SK-N-SH treated with all-trans-retinoic acid at 6 μM for 48 hours (cell line): ENCODE measurements around the gene PADI2.

Experiments used
- ISL1 ChIP-seq: fragments of 250-450 bp; sonication (Bioruptor Pico); IDR thresholded peaks from 2 replicates; pipeline ENCODE4 v2.1.2; 2022; ENCODE audit warnings: mild to moderate bottlenecking, moderate library complexity
- OSR1 ChIP-seq: fragments of 250-450 bp; sonication (Bioruptor Pico); IDR thresholded peaks from 2 replicates; pipeline ENCODE4 v1.8.0; 2022; ENCODE audit warnings: moderate library complexity, mild to moderate bottlenecking, inconsistent platforms
- PPARA ChIP-seq: fragments of 250-450 bp; sonication (Bioruptor Pico); IDR thresholded peaks from 2 replicates; pipeline ENCODE4 v1.5.0; 2020; ENCODE audit warnings: mild to moderate bottlenecking, borderline replicate concordance
- RARB ChIP-seq: fragments of 250-450 bp; sonication (Bioruptor Pico); IDR thresholded peaks from 2 replicates; pipeline ENCODE4 v1.8.0; 2021; ENCODE audit warnings: mild to moderate bottlenecking, moderate library complexity
- SNAI2 ChIP-seq: fragments of 250-450 bp; sonication (Bioruptor Pico); IDR thresholded peaks from 2 replicates; pipeline ENCODE4 v1.5.0; 2020; ENCODE audit warnings: mild to moderate bottlenecking, moderate library complexity
- TOX ChIP-seq: fragments of 250-450 bp; sonication (Bioruptor Pico); IDR thresholded peaks from 2 replicates; pipeline ENCODE4 v1.8.0; 2021; ENCODE audit warnings: mild to moderate bottlenecking, moderate library complexity, borderline replicate concordance
- ZFP3 ChIP-seq: fragments of 250-450 bp; sonication (Bioruptor Pico); IDR thresholded peaks from 2 replicates; pipeline ENCODE4 v1.5.0; 2020; ENCODE audit warnings: mild to moderate bottlenecking, moderate library complexity
- ZFP30 ChIP-seq: fragments of 450-650 bp; formaldehyde crosslinking; IDR thresholded peaks from 2 replicates; pipeline ENCODE4 v1.5.0; 2022; ENCODE audit warnings: mild to moderate bottlenecking, moderate library complexity
- ZNF565 ChIP-seq: fragments of 450-650 bp; formaldehyde crosslinking; conservative IDR thresholded peaks from 2 replicates; pipeline ENCODE4 v1.5.0; 2020; ENCODE audit warnings: low read depth, mild to moderate bottlenecking, moderate library complexity
- TF ChIP-seq, protein P1 (sequence below): fragments of 250-450 bp; sonication (Bioruptor Pico); IDR thresholded peaks from 2 replicates; pipeline ENCODE4 v1.5.1; 2020; ENCODE audit warnings: low read depth, mild to moderate bottlenecking, moderate library complexity
- TF ChIP-seq, protein P2 (sequence below): fragments of 250-450 bp; sonication (Bioruptor Pico); IDR thresholded peaks from 2 replicates; pipeline ENCODE4 v1.8.0; 2020; ENCODE audit warnings: mild to moderate bottlenecking, moderate library complexity, borderline replicate concordance
- TF ChIP-seq, protein P3 (sequence below): fragments of 250-450 bp; sonication (Bioruptor Pico); IDR thresholded peaks from 2 replicates; pipeline ENCODE4 v1.5.1; 2021; ENCODE audit warnings: mild to moderate bottlenecking, moderate library complexity
- TF ChIP-seq, protein P4 (sequence below): fragments of 250-450 bp; sonication (Bioruptor Pico); IDR thresholded peaks from 2 replicates; pipeline ENCODE4 v1.5.0; 2020; ENCODE audit warnings: mild to moderate bottlenecking, moderate library complexity
- TF ChIP-seq, protein P5 (sequence below): fragments of 250-450 bp; sonication (Bioruptor Pico); IDR thresholded peaks from 2 replicates; pipeline ENCODE4 v1.8.0; 2021; ENCODE audit warnings: low read depth, mild to moderate bottlenecking, moderate library complexity, borderline replicate concordance

DNA sequence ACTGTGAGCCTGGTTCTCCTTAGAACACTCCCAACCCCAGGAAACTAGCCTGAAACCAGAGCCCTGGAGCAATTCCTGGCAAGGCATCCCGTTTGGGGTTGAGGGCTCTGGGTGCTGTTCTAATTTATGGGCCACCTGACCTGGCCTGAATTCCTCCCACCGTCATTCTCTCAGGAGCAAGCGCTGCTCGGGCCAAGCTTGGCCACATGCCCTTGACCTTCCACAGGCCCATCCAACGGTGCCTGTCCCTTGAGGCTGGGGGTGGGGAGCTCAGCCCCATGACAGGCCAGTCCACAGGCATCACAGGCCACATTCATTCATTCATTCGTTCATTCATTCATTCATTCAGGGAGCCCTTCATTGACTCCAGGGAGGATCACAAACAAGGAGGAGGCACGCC, 5.3 kb downstream of the PADI2 start:
- TF ChIP-seq OSR1 (CRISPR knock-in tag), result no peak
- no peak for TF ChIP-seq ZFP3
- TF ChIP-seq, protein P1, sequence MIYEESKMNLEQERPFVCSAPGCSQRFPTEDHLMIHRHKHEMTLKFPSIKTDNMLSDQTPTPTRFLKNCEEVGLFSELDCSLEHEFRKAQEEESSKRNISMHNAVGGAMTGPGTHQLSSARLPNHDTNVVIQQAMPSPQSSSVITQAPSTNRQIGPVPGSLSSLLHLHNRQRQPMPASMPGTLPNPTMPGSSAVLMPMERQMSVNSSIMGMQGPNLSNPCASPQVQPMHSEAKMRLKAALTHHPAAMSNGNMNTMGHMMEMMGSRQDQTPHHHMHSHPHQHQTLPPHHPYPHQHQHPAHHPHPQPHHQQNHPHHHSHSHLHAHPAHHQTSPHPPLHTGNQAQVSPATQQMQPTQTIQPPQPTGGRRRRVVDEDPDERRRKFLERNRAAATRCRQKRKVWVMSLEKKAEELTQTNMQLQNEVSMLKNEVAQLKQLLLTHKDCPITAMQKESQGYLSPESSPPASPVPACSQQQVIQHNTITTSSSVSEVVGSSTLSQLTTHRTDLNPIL (CRISPR knock-in tag), result no peak
- TF ChIP-seq, protein P2, sequence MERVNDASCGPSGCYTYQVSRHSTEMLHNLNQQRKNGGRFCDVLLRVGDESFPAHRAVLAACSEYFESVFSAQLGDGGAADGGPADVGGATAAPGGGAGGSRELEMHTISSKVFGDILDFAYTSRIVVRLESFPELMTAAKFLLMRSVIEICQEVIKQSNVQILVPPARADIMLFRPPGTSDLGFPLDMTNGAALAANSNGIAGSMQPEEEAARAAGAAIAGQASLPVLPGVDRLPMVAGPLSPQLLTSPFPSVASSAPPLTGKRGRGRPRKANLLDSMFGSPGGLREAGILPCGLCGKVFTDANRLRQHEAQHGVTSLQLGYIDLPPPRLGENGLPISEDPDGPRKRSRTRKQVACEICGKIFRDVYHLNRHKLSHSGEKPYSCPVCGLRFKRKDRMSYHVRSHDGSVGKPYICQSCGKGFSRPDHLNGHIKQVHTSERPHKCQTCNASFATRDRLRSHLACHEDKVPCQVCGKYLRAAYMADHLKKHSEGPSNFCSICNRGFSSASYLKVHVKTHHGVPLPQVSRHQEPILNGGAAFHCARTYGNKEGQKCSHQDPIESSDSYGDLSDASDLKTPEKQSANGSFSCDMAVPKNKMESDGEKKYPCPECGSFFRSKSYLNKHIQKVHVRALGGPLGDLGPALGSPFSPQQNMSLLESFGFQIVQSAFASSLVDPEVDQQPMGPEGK (CRISPR knock-in tag), result no peak
- no peak for TF ChIP-seq PPARA (CRISPR knock-in tag)
- TF ChIP-seq, protein P3, sequence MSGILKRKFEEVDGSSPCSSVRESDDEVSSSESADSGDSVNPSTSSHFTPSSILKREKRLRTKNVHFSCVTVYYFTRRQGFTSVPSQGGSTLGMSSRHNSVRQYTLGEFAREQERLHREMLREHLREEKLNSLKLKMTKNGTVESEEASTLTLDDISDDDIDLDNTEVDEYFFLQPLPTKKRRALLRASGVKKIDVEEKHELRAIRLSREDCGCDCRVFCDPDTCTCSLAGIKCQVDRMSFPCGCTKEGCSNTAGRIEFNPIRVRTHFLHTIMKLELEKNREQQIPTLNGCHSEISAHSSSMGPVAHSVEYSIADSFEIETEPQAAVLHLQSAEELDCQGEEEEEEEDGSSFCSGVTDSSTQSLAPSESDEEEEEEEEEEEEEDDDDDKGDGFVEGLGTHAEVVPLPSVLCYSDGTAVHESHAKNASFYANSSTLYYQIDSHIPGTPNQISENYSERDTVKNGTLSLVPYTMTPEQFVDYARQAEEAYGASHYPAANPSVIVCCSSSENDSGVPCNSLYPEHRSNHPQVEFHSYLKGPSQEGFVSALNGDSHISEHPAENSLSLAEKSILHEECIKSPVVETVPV (CRISPR knock-in tag), result no peak
- no peak for TF ChIP-seq ISL1 (CRISPR knock-in tag)
- no peak for TF ChIP-seq ZFP30 (CRISPR knock-in tag)
- TF ChIP-seq TOX (CRISPR knock-in tag), result no peak
- TF ChIP-seq, protein P4, sequence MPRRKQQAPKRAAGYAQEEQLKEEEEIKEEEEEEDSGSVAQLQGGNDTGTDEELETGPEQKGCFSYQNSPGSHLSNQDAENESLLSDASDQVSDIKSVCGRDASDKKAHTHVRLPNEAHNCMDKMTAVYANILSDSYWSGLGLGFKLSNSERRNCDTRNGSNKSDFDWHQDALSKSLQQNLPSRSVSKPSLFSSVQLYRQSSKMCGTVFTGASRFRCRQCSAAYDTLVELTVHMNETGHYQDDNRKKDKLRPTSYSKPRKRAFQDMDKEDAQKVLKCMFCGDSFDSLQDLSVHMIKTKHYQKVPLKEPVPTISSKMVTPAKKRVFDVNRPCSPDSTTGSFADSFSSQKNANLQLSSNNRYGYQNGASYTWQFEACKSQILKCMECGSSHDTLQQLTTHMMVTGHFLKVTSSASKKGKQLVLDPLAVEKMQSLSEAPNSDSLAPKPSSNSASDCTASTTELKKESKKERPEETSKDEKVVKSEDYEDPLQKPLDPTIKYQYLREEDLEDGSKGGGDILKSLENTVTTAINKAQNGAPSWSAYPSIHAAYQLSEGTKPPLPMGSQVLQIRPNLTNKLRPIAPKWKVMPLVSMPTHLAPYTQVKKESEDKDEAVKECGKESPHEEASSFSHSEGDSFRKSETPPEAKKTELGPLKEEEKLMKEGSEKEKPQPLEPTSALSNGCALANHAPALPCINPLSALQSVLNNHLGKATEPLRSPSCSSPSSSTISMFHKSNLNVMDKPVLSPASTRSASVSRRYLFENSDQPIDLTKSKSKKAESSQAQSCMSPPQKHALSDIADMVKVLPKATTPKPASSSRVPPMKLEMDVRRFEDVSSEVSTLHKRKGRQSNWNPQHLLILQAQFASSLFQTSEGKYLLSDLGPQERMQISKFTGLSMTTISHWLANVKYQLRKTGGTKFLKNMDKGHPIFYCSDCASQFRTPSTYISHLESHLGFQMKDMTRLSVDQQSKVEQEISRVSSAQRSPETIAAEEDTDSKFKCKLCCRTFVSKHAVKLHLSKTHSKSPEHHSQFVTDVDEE (CRISPR knock-in tag), result no peak
- no peak for TF ChIP-seq RARB (CRISPR knock-in tag)
- TF ChIP-seq SNAI2 (CRISPR knock-in tag), result no peak
- no peak for TF ChIP-seq ZNF565 (CRISPR knock-in tag)
- TF ChIP-seq, protein P5, sequence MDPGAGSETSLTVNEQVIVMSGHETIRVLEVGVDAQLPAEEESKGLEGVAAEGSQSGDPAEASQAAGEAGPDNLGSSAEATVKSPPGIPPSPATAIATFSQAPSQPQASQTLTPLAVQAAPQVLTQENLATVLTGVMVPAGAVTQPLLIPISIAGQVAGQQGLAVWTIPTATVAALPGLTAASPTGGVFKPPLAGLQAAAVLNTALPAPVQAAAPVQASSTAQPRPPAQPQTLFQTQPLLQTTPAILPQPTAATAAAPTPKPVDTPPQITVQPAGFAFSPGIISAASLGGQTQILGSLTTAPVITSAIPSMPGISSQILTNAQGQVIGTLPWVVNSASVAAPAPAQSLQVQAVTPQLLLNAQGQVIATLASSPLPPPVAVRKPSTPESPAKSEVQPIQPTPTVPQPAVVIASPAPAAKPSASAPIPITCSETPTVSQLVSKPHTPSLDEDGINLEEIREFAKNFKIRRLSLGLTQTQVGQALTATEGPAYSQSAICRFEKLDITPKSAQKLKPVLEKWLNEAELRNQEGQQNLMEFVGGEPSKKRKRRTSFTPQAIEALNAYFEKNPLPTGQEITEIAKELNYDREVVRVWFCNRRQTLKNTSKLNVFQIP (CRISPR knock-in tag), result no peak
